ENCODE data around the gene SUSD6. TPM values are rescaled to one million over a fixed set of nuclear protein-coding genes. Genes with fewer than 3 reads are reported as not detected.

The SUSD6 gene
- total RNA-seq, 2 experiments from 2014 or later = 23.1 to 43.6 TPM

- H3K4me2 ChIP-seq (ENCODE audit: low read length) = peak overlapping the region; percentile 64
- peaks cover 88% of the 10 kb centered on the region for H3K79me2 ChIP-seq (ENCODE audit: insufficient read depth, low read depth, low read length)
- TF ChIP-seq, protein P1, sequence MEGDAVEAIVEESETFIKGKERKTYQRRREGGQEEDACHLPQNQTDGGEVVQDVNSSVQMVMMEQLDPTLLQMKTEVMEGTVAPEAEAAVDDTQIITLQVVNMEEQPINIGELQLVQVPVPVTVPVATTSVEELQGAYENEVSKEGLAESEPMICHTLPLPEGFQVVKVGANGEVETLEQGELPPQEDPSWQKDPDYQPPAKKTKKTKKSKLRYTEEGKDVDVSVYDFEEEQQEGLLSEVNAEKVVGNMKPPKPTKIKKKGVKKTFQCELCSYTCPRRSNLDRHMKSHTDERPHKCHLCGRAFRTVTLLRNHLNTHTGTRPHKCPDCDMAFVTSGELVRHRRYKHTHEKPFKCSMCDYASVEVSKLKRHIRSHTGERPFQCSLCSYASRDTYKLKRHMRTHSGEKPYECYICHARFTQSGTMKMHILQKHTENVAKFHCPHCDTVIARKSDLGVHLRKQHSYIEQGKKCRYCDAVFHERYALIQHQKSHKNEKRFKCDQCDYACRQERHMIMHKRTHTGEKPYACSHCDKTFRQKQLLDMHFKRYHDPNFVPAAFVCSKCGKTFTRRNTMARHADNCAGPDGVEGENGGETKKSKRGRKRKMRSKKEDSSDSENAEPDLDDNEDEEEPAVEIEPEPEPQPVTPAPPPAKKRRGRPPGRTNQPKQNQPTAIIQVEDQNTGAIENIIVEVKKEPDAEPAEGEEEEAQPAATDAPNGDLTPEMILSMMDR (conservative IDR thresholded peaks at IDR 0.05; ENCODE audit: low read length) = no peak
- TF ChIP-seq EZH2phosphoT487 (IDR thresholded peaks at IDR 0.05; ENCODE audit: borderline replicate concordance, low read depth, low read length) = no peak
- ChIA-PET CTCF (ENCODE audit: unreplicated experiment) (no interaction called here), POLR2A (interaction anchor here (0.5 to 1.1 kb wide), 4 partner anchors 11 to 1536 kb away, joined by 3 to 4 read pairs (median 3); no protein-coding TSS in a partner anchor)
- H3K9me2 ChIP-seq (ENCODE audit: insufficient read depth, low read length) = no peaks in the 10 kb centered on the region
- H3K9me3 ChIP-seq (ENCODE audit: low read length) = no peaks in the 10 kb centered on the region
- intact Hi-C loops (cut with micrococcal nuclease; ENCODE audit: unreplicated experiment) = no loop called here
- peak overlapping the region; percentile 48 for H3K27ac ChIP-seq (ENCODE audit: low read depth, low read length, poor library complexity, severe bottlenecking)
- peaks cover 23% of the 10 kb centered on the region for H4K20me1 ChIP-seq (ENCODE audit: insufficient read depth, low read length)
- peaks cover 40% of the 10 kb centered on the region for H3K36me3 ChIP-seq (ENCODE audit: insufficient read depth, low read length)
- no peak overlapping the region for H3K4me3 ChIP-seq (ENCODE audit: low read depth, low read length, poor library complexity, severe bottlenecking)
- H3K4me1 ChIP-seq (ENCODE audit: insufficient read depth, low read length, poor library complexity, severe bottlenecking) = peaks cover 81% of the 10 kb centered on the region
- no peak overlapping the region for H2AFZ ChIP-seq (ENCODE audit: low read length)
- no TSS peak for BruUV-seq (replicated peaks)
- DNase-seq (ENCODE audit: low spot score) = peak; percentile 50
Measured at GRCh38 chr14:69701857-69702256, 90.5 kb downstream of the SUSD6 start.

GRCh38 chr14:69703047-69704039 is 91.9 kb downstream of the SUSD6 start:
- Histone ChIP-seq H3K36me3 (ENCODE audit: insufficient read depth, low read length) (peaks cover 53% of the 10 kb centered on the region), H3K4me2 (ENCODE audit: low read length) (peak overlapping the region; percentile 64), H3K79me2 (ENCODE audit: insufficient read depth, low read depth, low read length) (peaks cover 89% of the 10 kb centered on the region), H4K20me1 (ENCODE audit: insufficient read depth, low read length) (peaks cover 30% of the 10 kb centered on the region), H3K4me3 (ENCODE audit: low read depth, low read length, poor library complexity, severe bottlenecking) (no peak overlapping the region), H3K4me1 (ENCODE audit: insufficient read depth, low read length, poor library complexity, severe bottlenecking) (peaks cover 89% of the 10 kb centered on the region), H2AFZ (ENCODE audit: low read length) (no peak overlapping the region), H3K27ac (ENCODE audit: low read depth, low read length, poor library complexity, severe bottlenecking) (peak overlapping the region; percentile 48), H3K9me2 (ENCODE audit: insufficient read depth, low read length) (no peaks in the 10 kb centered on the region), H3K9me3 (ENCODE audit: low read length) (no peaks in the 10 kb centered on the region)
- intact Hi-C loops (cut with micrococcal nuclease; ENCODE audit: unreplicated experiment) = no loop called here
- POLR2A ChIA-PET = interaction anchor here (0.5 to 1.3 kb wide), 7 partner anchors 16 to 1413 kb away, joined by 3 to 7 read pairs (median 3); no protein-coding TSS in a partner anchor
- DNase-seq (ENCODE audit: low spot score) = peak; percentile 74
- BruUV-seq (replicated peaks) = no TSS peak
- no peak for TF ChIP-seq EZH2phosphoT487 (IDR thresholded peaks at IDR 0.05; ENCODE audit: borderline replicate concordance, low read depth, low read length)
- TF ChIP-seq, protein P1 (conservative IDR thresholded peaks at IDR 0.05; ENCODE audit: low read length) = no peak
- CTCF ChIA-PET (ENCODE audit: unreplicated experiment) = interaction anchor here (1.2 kb wide), 1 partner anchor 8 kb away, joined by 5 read pairs; no protein-coding TSS in a partner anchor
